ENCODE data around the gene PHF21A. TPM values are rescaled to one million over a fixed set of nuclear protein-coding genes. Genes with fewer than 3 reads are reported as not detected.

Gene PHF21A
- total RNA-seq, 4 donors from 2014 or later: 9.8 to 20.2 (median 15.4) TPM

- ATAC-seq (no peak), DNase-seq (no peak)
- peaks cover 11 to 15% of the 10 kb centered on the region in 2 donors for H3K4me1 ChIP-seq
- intact Hi-C loops (cut with DNase I; ENCODE audit: low total_unique reads) (no loop called here), in situ Hi-C loops (cut with MboI; ENCODE audit: low sequenced_read_pairs in 4 of 4) (loop anchor here in 1 of 4 donors (10.0 kb wide), 1 partner anchor 69 kb away; the partner anchor contains the start of gene CRY2)
- peaks cover 0 to 65% of the 10 kb centered on the region in 2 donors for H3K36me3 ChIP-seq
- H3K4me3 ChIP-seq: no peak overlapping the region
- no peaks in the 10 kb centered on the region for H3K27me3 ChIP-seq
- no peak overlapping the region for H3K27ac ChIP-seq
- TF ChIP-seq CTCF (IDR thresholded peaks at IDR 0.05 in 4 of 5, conservative IDR thresholded peaks at IDR 0.05 in 1 of 5) (no peak), POLR2A (IDR thresholded peaks at IDR 0.05) (no peak)
- H3K9me3 ChIP-seq: no peaks in the 10 kb centered on the region
Measured at GRCh38 chr11:45913942-45914635, 207.2 kb downstream of the PHF21A start.

DNA sequence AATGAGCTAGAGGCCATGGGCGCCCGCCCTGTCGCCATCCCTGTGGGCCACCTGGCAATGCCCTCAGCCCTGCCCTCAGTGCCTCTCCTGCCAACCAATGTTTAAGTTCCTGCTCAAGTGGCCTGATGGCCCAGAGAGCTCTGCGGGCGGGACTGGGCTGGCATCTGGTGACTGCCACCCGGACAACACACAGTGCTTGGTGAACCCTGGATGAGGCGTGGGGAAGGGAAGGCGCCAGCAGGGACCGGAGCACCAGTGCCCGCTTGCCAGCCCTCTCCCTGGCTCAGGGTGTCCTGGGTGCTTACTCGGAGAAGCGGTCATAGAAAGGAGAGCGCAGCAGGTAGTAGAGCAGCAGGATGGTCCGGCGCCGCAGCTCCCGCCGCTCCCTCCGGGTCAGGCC lies 207.7 kb downstream of the PHF21A start:
- H3K9me3 ChIP-seq: no peaks in the 10 kb centered on the region
- no peak overlapping the region for H3K27ac ChIP-seq
- in situ Hi-C loops (cut with MboI; ENCODE audit: low sequenced_read_pairs in 4 of 4) (loop anchor here in 1 of 4 donors (10.0 kb wide), 1 partner anchor 69 kb away; the partner anchor contains the start of gene CRY2), intact Hi-C loops (cut with DNase I; ENCODE audit: low total_unique reads) (no loop called here)
- no peaks in the 10 kb centered on the region for H3K27me3 ChIP-seq
- no peak for DNase-seq
- no peak overlapping the region for H3K4me3 ChIP-seq
- H3K4me1 ChIP-seq: peaks cover 11 to 15% of the 10 kb centered on the region in 2 donors
- ATAC-seq: no peak
- peaks cover 0 to 65% of the 10 kb centered on the region in 2 donors for H3K36me3 ChIP-seq
- TF ChIP-seq CTCF (IDR thresholded peaks at IDR 0.05 in 4 of 5, conservative IDR thresholded peaks at IDR 0.05 in 1 of 5): no peak
- no peak for TF ChIP-seq POLR2A (IDR thresholded peaks at IDR 0.05)

- H3K27me3 ChIP-seq: no peaks in the 10 kb centered on the region
- DNase-seq: no peak
- no peak overlapping the region for H3K4me3 ChIP-seq
- peaks cover 0 to 64% of the 10 kb centered on the region in 2 donors for H3K36me3 ChIP-seq
- in situ Hi-C loops (cut with MboI; ENCODE audit: low sequenced_read_pairs in 4 of 4) (loop anchor here in 1 of 4 donors (10.0 kb wide), 1 partner anchor 66 kb away; the partner anchor contains the start of gene CRY2), intact Hi-C loops (cut with DNase I; ENCODE audit: low total_unique reads) (no loop called here)
- TF ChIP-seq POLR2A (IDR thresholded peaks at IDR 0.05) (no peak), CTCF (IDR thresholded peaks at IDR 0.05 in 4 of 5, conservative IDR thresholded peaks at IDR 0.05 in 1 of 5) (no peak)
- no peaks in the 10 kb centered on the region for H3K9me3 ChIP-seq
- H3K27ac ChIP-seq: no peak overlapping the region
- ATAC-seq: no peak
- no peaks in the 10 kb centered on the region for H3K4me1 ChIP-seq
Measured at GRCh38 chr11:45910623-45911022, 210.6 kb downstream of the PHF21A start.

DNA sequence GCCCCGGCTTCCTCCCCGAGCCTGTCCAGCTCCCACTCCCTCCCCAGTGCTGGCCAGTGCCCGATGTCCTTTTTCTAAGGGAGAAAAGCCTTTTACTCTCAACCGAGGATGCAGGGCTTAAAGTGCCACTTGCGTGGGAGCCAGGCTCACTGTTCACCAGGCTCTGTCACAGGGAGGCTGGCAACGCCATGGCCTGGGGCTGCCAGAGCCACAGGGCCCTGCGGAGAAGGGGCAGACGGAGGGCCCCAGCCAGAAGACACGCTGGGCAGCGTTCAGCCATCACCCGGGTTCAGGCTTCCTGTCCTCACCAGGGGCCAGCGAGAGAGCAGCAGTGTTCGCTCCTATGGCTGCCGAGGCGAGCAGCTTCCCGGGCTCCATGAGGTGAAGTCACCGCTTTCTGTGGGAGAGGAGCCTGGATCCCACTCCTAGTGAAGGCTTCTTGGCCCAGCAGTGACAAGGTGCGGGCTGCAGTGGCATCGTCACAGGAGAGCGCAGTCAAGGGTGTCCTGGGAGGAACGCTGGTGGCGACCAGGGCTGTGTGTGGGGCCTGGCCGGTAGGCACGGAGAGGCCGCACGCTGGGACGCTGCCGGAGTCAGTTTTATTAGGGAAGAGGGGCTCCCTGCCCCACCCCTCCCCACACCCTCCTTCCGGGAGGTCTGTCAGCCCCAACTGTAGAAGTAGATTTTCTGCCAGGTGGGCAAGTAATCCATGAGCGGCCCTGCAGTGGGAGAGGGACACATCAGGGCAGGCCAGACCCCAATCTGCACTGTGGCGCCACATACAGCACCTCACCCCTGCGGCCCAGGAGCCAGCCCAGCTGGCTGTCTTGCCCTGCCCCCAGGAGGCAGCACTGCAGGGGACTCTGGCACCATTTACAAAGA lies 211.4 kb downstream of the PHF21A start:
- no peak overlapping the region for H3K27ac ChIP-seq
- intact Hi-C loops (cut with DNase I; ENCODE audit: low total_unique reads): no loop called here
- H3K36me3 ChIP-seq: peaks cover 0 to 56% of the 10 kb centered on the region in 2 donors

More for the DNA sequence above, 211.4 kb downstream of the PHF21A start:
- DNase-seq (no peak), ATAC-seq (no peak)
- no peak for TF ChIP-seq POLR2A (IDR thresholded peaks at IDR 0.05)
- TF ChIP-seq CTCF (IDR thresholded peaks at IDR 0.05 in 4 of 5, conservative IDR thresholded peaks at IDR 0.05 in 1 of 5): no peak
- Histone ChIP-seq H3K4me3 (no peak overlapping the region), H3K9me3 (no peaks in the 10 kb centered on the region), H3K4me1 (no peaks in the 10 kb centered on the region), H3K27me3 (no peaks in the 10 kb centered on the region)
- in situ Hi-C loops (cut with MboI; ENCODE audit: low sequenced_read_pairs in 4 of 4): loop anchor here in 1 of 4 donors (10.0 kb wide), 1 partner anchor 65 kb away; the partner anchor contains the start of gene CRY2

Measured in gastrocnemius medialis (tissue), 4 donors.